HFF-Myc (cell line): ENCODE data around the gene ALG3.

ENCODE experiments used
- DNase-seq: peaks from one replicate; pipeline ENCODE4 v3.0.0-alpha.2; 2011; ENCODE audit warnings: low read depth; ENCODE audit errors: extremely low read depth
- H3K4me3 ChIP-seq: replicated peaks from 2 replicates; pipeline ENCODE4 v1.5.1; 2011; ENCODE audit warnings: low read depth, mild to moderate bottlenecking, control low read depth, low read length
- CTCF ChIP-seq: IDR thresholded peaks from 2 replicates; pipeline ENCODE4 v1.5.1; 2012; ENCODE audit warnings: mild to moderate bottlenecking, low read depth, low read length, control low read depth; ENCODE audit errors: missing control alignments

ALG3 gene

GRCh38 chr3:184229394-184230080 lies 19.2 kb downstream of the ALG3 start, which contains the start of gene VWA5B2:
VWA5B2 (plus strand) TSS chr3:184229585; CDS start chr3:184230529, 944 bp downstream.
- no peak for TF ChIP-seq CTCF
- no peak for DNase-seq
- H3K4me3 ChIP-seq = peak within 1 kb of the TSS; percentile 22

GRCh38 chr3:184228376-184229137 lies 20.2 kb downstream of the ALG3 start:
- DNase-seq = no peak
- no peak for TF ChIP-seq CTCF
- H3K4me3 ChIP-seq = no peak overlapping the region

- H3K4me3 ChIP-seq = no peak overlapping the region
- DNase-seq = no peak
- TF ChIP-seq CTCF = peak; percentile 85
These were observed 21.3 kb downstream of the ALG3 start for GRCh38 chr3:184227481-184227935.

GRCh38 chr3:184223946-184224345 lies 24.8 kb downstream of the ALG3 start:
- no peak for DNase-seq
- TF ChIP-seq CTCF = no peak

GRCh38 chr3:184222521-184222920 lies 26.2 kb downstream of the ALG3 start:
- no peak for TF ChIP-seq CTCF
- no peak for DNase-seq

More at GRCh38 chr3:184223946-184224345, 24.8 kb downstream of the ALG3 start:
- H3K4me3 ChIP-seq = no peak overlapping the region

GRCh38 chr3:184218814-184219213 lies 29.9 kb downstream of the ALG3 start:
- DNase-seq = no peak
- no peak for TF ChIP-seq CTCF
- H3K4me3 ChIP-seq = no peak overlapping the region

More at GRCh38 chr3:184222521-184222920, 26.2 kb downstream of the ALG3 start:
- no peak overlapping the region for H3K4me3 ChIP-seq
